HepG2 (cell line): ENCODE measurements around the gene TMEM214. TPM values are rescaled to one million over a fixed set of nuclear protein-coding genes. Genes with fewer than 3 reads are reported as not detected.
A peak's percentile ranks its signal among the peaks of the same experiment; 100 is the strongest.

Experiments used
- ATAC-seq: fragments of 200-7000 bp; cut with Tn5 transposase; 3 replicates; pipeline ENCODE4 v1.9.1; 2020; ENCODE audit warnings: mild to moderate bottlenecking, moderate library complexity
- BruUV-seq: library from RNA; stranded (reverse); fragments of 400-500 nt; replicated peaks from 2 replicates; lab custom pipeline; 2021; lab: Mats Ljungman, UMichigan
- CTCF ChIA-PET: fragments of 300-600 bp; formaldehyde crosslinking; extraction: SDS; loops from one replicate; lab custom pipeline; 2021; ENCODE audit warnings: low total read pairs, inconsistent platforms, low intra/inter-chr PET ratio; lab: Yijun Ruan, JAX
- POLR2A ChIA-PET: fragments of 350-600 bp; sonication (Branson Sonifier 250); formaldehyde crosslinking; loops from one replicate; lab custom pipeline; 2020; ENCODE audit warnings: antibody characterized with exemption, inconsistent platforms; lab: Yijun Ruan, JAX
- DNase-seq: peaks from one replicate; pipeline ENCODE4 v3.0.0-alpha.2; 2015; ENCODE audit warnings: low spot score
- FAIRE-seq: peaks from 3 replicates; lab custom pipeline; 2011; peaks lifted over from hg19 to GRCh38; lab: Jason Lieb, UNC
- H2AFZ ChIP-seq: one replicate; pipeline ENCODE4 v1.6.1; 2011; ENCODE audit warnings: low read length, inconsistent platforms
- H3K27ac ChIP-seq: fragments of 300-600 bp; 3 replicates; pipeline ENCODE4 v1.8.0; 2011; ENCODE audit warnings: mixed run types, mild to moderate bottlenecking, mixed read lengths, low read length, inconsistent platforms; ENCODE audit not compliant: insufficient read depth; ENCODE audit errors: extremely low read length
- H3K27me3 ChIP-seq, 2 experiments: fragments of 200-600 bp in 1 of 2; 2 replicates in 1 of 2; 3 replicates in 1 of 2; pipeline versions ENCODE4 v1.6.0 to v1.8.0; 2011; ENCODE audit warnings: low read length in 2 of 2, mild to moderate bottlenecking in 2 of 2, moderate library complexity in 2 of 2, inconsistent platforms in 1 of 2; ENCODE audit not compliant: insufficient read depth in 2 of 2, control insufficient read depth in 1 of 2
- H3K36me3 ChIP-seq, 2 experiments: fragments of 200-600 bp in 1 of 2; replicated peaks in 1 of 2; 2 replicates in 1 of 2; 3 replicates in 1 of 2; pipeline versions ENCODE4 v1.5.1 to v1.8.0; 2011; ENCODE audit warnings: low read length in 2 of 2, inconsistent platforms in 1 of 2; ENCODE audit not compliant: insufficient read depth in 2 of 2, control insufficient read depth in 1 of 2
- H3K4me1 ChIP-seq: 2 replicates; pipeline ENCODE4 v1.5.1; 2012; ENCODE audit warnings: low read length, inconsistent platforms; ENCODE audit not compliant: insufficient read depth
- H3K4me2 ChIP-seq: 2 replicates; pipeline ENCODE4 v1.6.0; 2011; ENCODE audit warnings: low read depth, low read length, inconsistent platforms
- H3K4me3 ChIP-seq, 3 experiments: fragments of 200-600 bp in 1 of 3; sonication (generic), shearing (Covaris generic) in 1 of 3; replicated peaks in 1 of 3; 2 replicates each; pipeline ENCODE4 v1.5.1; 2011 to 2016; ENCODE audit warnings: low read length in 3 of 3, inconsistent platforms in 2 of 3, low read depth in 2 of 3, mild to moderate bottlenecking in 2 of 3, control low read depth in 1 of 3, mixed read lengths in 1 of 3; ENCODE audit not compliant: insufficient read depth in 1 of 3
- H3K79me2 ChIP-seq: one replicate; pipeline ENCODE4 v1.6.1; 2011; ENCODE audit warnings: low read length, inconsistent platforms; ENCODE audit not compliant: insufficient read depth
- H3K9ac ChIP-seq: 2 replicates; pipeline ENCODE4 v1.6.0; 2011; ENCODE audit warnings: mild to moderate bottlenecking, low read depth, low read length, inconsistent platforms; ENCODE audit not compliant: insufficient read depth
- H3K9me3 ChIP-seq: 2 replicates; pipeline ENCODE4 v1.5.1; 2012; ENCODE audit warnings: mild to moderate bottlenecking, low read length
- H4K20me1 ChIP-seq: 2 replicates; pipeline ENCODE4 v1.6.0; 2011; ENCODE audit warnings: inconsistent platforms, mild to moderate bottlenecking, low read length, moderate library complexity; ENCODE audit not compliant: insufficient read depth
- BCL6 ChIP-seq: IDR thresholded peaks from 2 replicates; pipeline ENCODE4 v1.6.1; 2016; ENCODE audit warnings: missing genetic modification reagents, missing compliant biosample characterization
- BORCS8-MEF2B ChIP-seq: sonication (generic); formaldehyde crosslinking; IDR thresholded peaks from 2 replicates; pipeline ENCODE4 v1.8.0; 2022; ENCODE audit warnings: mild to moderate bottlenecking, missing genetic modification reagents
- HCFC1 ChIP-seq: fragments of 150-350 bp; IDR thresholded peaks from 2 replicates; pipeline ENCODE4 v1.6.1; 2014; ENCODE audit warnings: low read depth, low read length
- IRX3 ChIP-seq: sonication (generic); formaldehyde crosslinking; IDR thresholded peaks from 2 replicates; pipeline ENCODE4 v1.8.1; 2023; ENCODE audit warnings: mild to moderate bottlenecking, low read depth, missing genetic modification reagents, borderline replicate concordance
- KDM4B ChIP-seq: sonication (generic); formaldehyde crosslinking; IDR thresholded peaks from 2 replicates; pipeline ENCODE4 v1.4.0; 2020; ENCODE audit warnings: missing genetic modification reagents
- LCORL ChIP-seq, 2 experiments: fragments of 450-650 bp in 1 of 2; sonication (generic) in 1 of 2; formaldehyde crosslinking in 1 of 2; IDR thresholded peaks; 2 replicates each; pipeline versions ENCODE4 v1.5.0 to v1.6.1; 2017 to 2020; ENCODE audit warnings: antibody characterized with exemption in 1 of 2, missing genetic modification reagents in 1 of 2
- MAZ ChIP-seq, 2 experiments: sonication (generic) in 1 of 2; formaldehyde crosslinking in 1 of 2; IDR thresholded peaks; 2 replicates each; pipeline versions ENCODE4 v1.5.0 to v1.6.1; 2012 to 2020; ENCODE audit warnings: low read depth in 2 of 2, mild to moderate bottlenecking in 2 of 2, borderline replicate concordance in 1 of 2, improper control_type of control experiment in 1 of 2, low read length in 1 of 2, missing genetic modification reagents in 1 of 2, moderate library complexity in 1 of 2
- PATZ1 ChIP-seq: sonication (generic); formaldehyde crosslinking; IDR thresholded peaks from 2 replicates; pipeline ENCODE4 v1.4.0; 2020; ENCODE audit warnings: missing genetic modification reagents
- PCBP1 ChIP-seq: fragments of 200-400 bp; formaldehyde crosslinking; IDR thresholded peaks from 2 replicates; pipeline ENCODE4 v1.6.1; 2017; ENCODE audit warnings: mild to moderate bottlenecking, low read depth, low read length, borderline replicate concordance
- PHF8 ChIP-seq: sonication (generic); formaldehyde crosslinking; IDR thresholded peaks from 2 replicates; pipeline ENCODE4 v1.5.0; 2020; ENCODE audit warnings: missing genetic modification reagents
- SALL1 ChIP-seq: sonication (generic); formaldehyde crosslinking; IDR thresholded peaks from 2 replicates; pipeline ENCODE4 v1.8.0; 2022; ENCODE audit warnings: mild to moderate bottlenecking, missing genetic modification reagents
- ZMYM3 ChIP-seq: sonication (generic); formaldehyde crosslinking; IDR thresholded peaks from 2 replicates; pipeline ENCODE4 v1.5.1; 2020; ENCODE audit warnings: mild to moderate bottlenecking, missing genetic modification reagents
- ZNF574 ChIP-seq: sonication (generic); formaldehyde crosslinking; IDR thresholded peaks from 2 replicates; pipeline ENCODE4 v1.4.0; 2020; ENCODE audit warnings: missing genetic modification reagents
- ZNF768 ChIP-seq: sonication (generic); formaldehyde crosslinking; IDR thresholded peaks from 2 replicates; pipeline ENCODE4 v1.4.0; 2020; ENCODE audit warnings: missing genetic modification reagents
- ZSCAN25 ChIP-seq: sonication (generic); formaldehyde crosslinking; IDR thresholded peaks from 2 replicates; pipeline ENCODE4 v1.8.0; 2022; ENCODE audit warnings: mild to moderate bottlenecking, missing genetic modification reagents
- whole genome bisulfite sequencing: methylation state at CpG from one replicate; pipeline ENCODE4 v1.1.6; 2017; ENCODE audit warnings: low lambda C conversion rate; 5-methylcytosine and 5-hydroxymethylcytosine counted together
- in situ Hi-C: cut with HindIII; loops from 2 replicates; pipeline ENCODE4 v1.10.0; 2017; ENCODE audit warnings: low pct_unique_long_range_greater_than_20kb; ENCODE audit not compliant: extremely low pct_ligation_motif_present
- intact Hi-C: fragments of 100-400 bp; cut with micrococcal nuclease; formaldehyde crosslinking; loops from one replicate; pipeline ENCODE4 v1.10.0; 2022; ENCODE audit not compliant: unreplicated experiment
- polyA plus RNA-seq, 8 experiments: library from polyadenylated mRNA; depleted of rRNA in 3 of 8; stranded (reverse) in 7 of 8; unstranded in 1 of 8; fragments of >200 nt; fragmentation: Illumina TruSeq in 4 of 8; extraction: Trizol in 4 of 8; gene quantifications; 2 replicates each; pipeline versions ENCODE4 v1.2.1 to v1.2.3, GENCODE V29; 2011 to 2016; ENCODE audit warnings: low read depth in 4 of 8, missing spikeins in 1 of 8, mixed read lengths in 1 of 8; ENCODE audit not compliant: insufficient read depth in 1 of 8
- total RNA-seq, 5 experiments: library from RNA; depleted of rRNA; stranded (reverse); fragments of >200 nt; fragmentation: Illumina TruSeq; extraction: Trizol; gene quantifications; 2 replicates each; pipeline ENCODE4 v1.2.3, GENCODE V29; 2016; ENCODE audit warnings: low read depth in 1 of 5

Gene TMEM214
- total and polyA plus RNA-seq, 2 of the 13 experiments (the other 11 are each of a cell fraction or from before 2014, with no cell fraction given), result 58.3 to 132 TPM

- POLR2A ChIA-PET, result interaction anchor here (1.1 to 7.1 kb wide), 4 partner anchors 15 to 26 kb away, joined by 4 to 58 read pairs (median 7); partner anchors contain the start of gene AGBL5
- Histone ChIP-seq H3K27me3 (peaks cover 0 to 16% of the 10 kb centered on the region in 2 experiments; a peak in 2 of 5 replicates), H3K9me3 (no peaks in the 10 kb centered on the region), H3K9ac (peak within 1 kb of the TSS; percentile 52), H3K4me1 (peaks cover 85% of the 10 kb centered on the region), H3K4me2 (peak within 1 kb of the TSS; percentile 72), H3K79me2 (no peaks in the 10 kb centered on the region), H3K27ac (peak within 1 kb of the TSS; percentile 32), H3K36me3 (no peaks in the 10 kb centered on the region), H4K20me1 (no peaks in the 10 kb centered on the region), H2AFZ (no peak within 1 kb of the TSS), H3K4me3 (peak within 1 kb of the TSS; percentile 43 to 65 (median 57); a peak in 5 of 6 replicates)
- no peak for FAIRE-seq
- CTCF ChIA-PET, result no interaction called here
- WGBS, result 49% methylated on average over 38 of the region's 41 CpGs
- BruUV-seq, result no TSS peak
- DNase-seq, result no peak
- intact Hi-C loops, result loop anchor here (2.0 kb wide), 1 partner anchor 28 kb away; the partner anchor contains the start of gene AGBL5
- in situ Hi-C loops, result no loop called here
- ATAC-seq, result peak; percentile 35
- TF ChIP-seq IRX3 (CRISPR knock-in tag), result no peak
- peak; percentile 54 for TF ChIP-seq PATZ1
- TF ChIP-seq BCL6 (CRISPR knock-in tag), result no peak
- TF ChIP-seq ZNF574 (CRISPR knock-in tag), result peak; percentile 0; the same call in 1 of the 2 replicates
- TF ChIP-seq LCORL (IDR thresholded peaks at IDR 0.05), result no peak
- 0 out of 2 replicates have a peak, but pooled peaks have one; percentile 4 for TF ChIP-seq LCORL (CRISPR knock-in tag; IDR thresholded peaks at IDR 0.05)
- TF ChIP-seq HCFC1, result no peak
- 0 out of 2 replicates have a peak, but pooled peaks have one; percentile 74 for TF ChIP-seq PCBP1
- TF ChIP-seq SALL1 (CRISPR knock-in tag), result peak; percentile 38
- peak; percentile 77; the same call in 1 of the 2 replicates for TF ChIP-seq ZNF768 (CRISPR knock-in tag)
- 0 out of 2 replicates have a peak, but pooled peaks have one; percentile 52 for TF ChIP-seq PHF8 (CRISPR knock-in tag)
- TF ChIP-seq BORCS8-MEF2B (CRISPR knock-in tag), result no peak
- TF ChIP-seq KDM4B (CRISPR knock-in tag), result no peak
- 0 out of 2 replicates have a peak, but pooled peaks have one; percentile 2 for TF ChIP-seq ZMYM3 (CRISPR knock-in tag)
- peak; percentile 98 for TF ChIP-seq ZSCAN25 (CRISPR knock-in tag)
- TF ChIP-seq MAZ (IDR thresholded peaks at IDR 0.05; ENCODE audit: borderline replicate concordance, low read depth, low read length), result no peak
- TF ChIP-seq MAZ (CRISPR knock-in tag; IDR thresholded peaks at IDR 0.05; ENCODE audit: low read depth), result peak; percentile 63; the same call in 1 of the 2 replicates
Measured at GRCh38 chr2:27078267-27079194, 45.8 kb downstream of the TMEM214 start, which contains the start of gene EMILIN1. Gene EMILIN1 (plus strand): TSS chr2:27078615. CDS start chr2:27079066, 451 bp downstream.
